HepG2 (cell line): ENCODE results near the gene BCAS3. TPM values are rescaled to one million over a fixed set of nuclear protein-coding genes. Genes with fewer than 3 reads are reported as not detected.

Experiments
- CSRNP1 ChIP-seq: sonication (generic); formaldehyde crosslinking; IDR thresholded peaks from 2 replicates; pipeline ENCODE4 v1.8.1; 2023; ENCODE audit warnings: mild to moderate bottlenecking, missing genetic modification reagents
- EEA1 ChIP-seq: sonication (generic); formaldehyde crosslinking; IDR thresholded peaks from 2 replicates; pipeline ENCODE4 v1.5.1; 2020; ENCODE audit warnings: mild to moderate bottlenecking, missing genetic modification reagents, borderline replicate concordance
- MIER2 ChIP-seq: IDR thresholded peaks from 2 replicates; pipeline ENCODE4 v1.6.1; 2016; ENCODE audit warnings: missing biosample characterization, missing genetic modification reagents
- MYNN ChIP-seq: sonication (generic); formaldehyde crosslinking; IDR thresholded peaks from 2 replicates; pipeline ENCODE4 v1.4.0; 2020; ENCODE audit warnings: mild to moderate bottlenecking, low read depth, missing genetic modification reagents
- MZF1 ChIP-seq: sonication (generic); formaldehyde crosslinking; IDR thresholded peaks from 2 replicates; pipeline ENCODE4 v1.8.1; 2023; ENCODE audit warnings: mild to moderate bottlenecking, missing genetic modification reagents, borderline replicate concordance
- NFAT5 ChIP-seq: sonication (generic); formaldehyde crosslinking; IDR thresholded peaks from 2 replicates; pipeline ENCODE4 v1.4.0; 2020; ENCODE audit warnings: missing genetic modification reagents
- NR1H2 ChIP-seq: sonication (generic); formaldehyde crosslinking; IDR thresholded peaks from 2 replicates; pipeline ENCODE4 v1.8.1; 2022; ENCODE audit warnings: low read depth, missing genetic modification reagents, borderline replicate concordance
- SOX13 ChIP-seq, 3 experiments: fragments of 450-650 bp in 1 of 3; sonication (generic) in 1 of 3; formaldehyde crosslinking in 1 of 3; IDR thresholded peaks in 2 of 3; conservative IDR thresholded peaks in 1 of 3; 2 replicates each; pipeline versions ENCODE4 v1.5.0 to v1.6.1; 2016 to 2020; ENCODE audit warnings: antibody characterized with exemption in 1 of 3, mild to moderate bottlenecking in 1 of 3, missing compliant biosample characterization in 1 of 3, missing genetic modification reagents in 1 of 3, moderate library complexity in 1 of 3
- TRIM22 ChIP-seq: fragments of 450-650 bp; IDR thresholded peaks from 2 replicates; pipeline ENCODE4 v1.6.1; 2017
- ZBTB34 ChIP-seq: sonication (generic); formaldehyde crosslinking; IDR thresholded peaks from 2 replicates; pipeline ENCODE4 v1.8.0; 2022; ENCODE audit warnings: mild to moderate bottlenecking, missing genetic modification reagents
- ZBTB37 ChIP-seq: sonication (generic); formaldehyde crosslinking; IDR thresholded peaks from 2 replicates; pipeline ENCODE4 v1.4.0; 2020; ENCODE audit warnings: mild to moderate bottlenecking, missing genetic modification reagents
- ZFY ChIP-seq: sonication (generic); formaldehyde crosslinking; IDR thresholded peaks from 2 replicates; pipeline ENCODE4 v1.4.0; 2020; ENCODE audit warnings: missing genetic modification reagents
- ZNF337 ChIP-seq: sonication (generic); formaldehyde crosslinking; IDR thresholded peaks from 2 replicates; pipeline ENCODE4 v1.5.1; 2020; ENCODE audit warnings: missing genetic modification reagents, low read depth, mild to moderate bottlenecking, borderline replicate concordance
- ZNF552 ChIP-seq: sonication (generic); formaldehyde crosslinking; IDR thresholded peaks from 2 replicates; pipeline ENCODE4 v1.9.0; 2022; ENCODE audit warnings: missing genetic modification reagents, mild to moderate bottlenecking, borderline replicate concordance
- ZNF691 ChIP-seq: sonication (generic); formaldehyde crosslinking; IDR thresholded peaks from 2 replicates; pipeline ENCODE4 v1.4.0; 2020; ENCODE audit warnings: missing genetic modification reagents, low read depth, mild to moderate bottlenecking, borderline replicate concordance
- ZNF737 ChIP-seq: sonication (generic); formaldehyde crosslinking; IDR thresholded peaks from 2 replicates; pipeline ENCODE4 v1.5.0; 2020; ENCODE audit warnings: missing genetic modification reagents, mild to moderate bottlenecking, borderline replicate concordance
- polyA plus RNA-seq, 8 experiments: library from polyadenylated mRNA; depleted of rRNA in 3 of 8; stranded (reverse) in 7 of 8; unstranded in 1 of 8; fragments of >200 nt; fragmentation: Illumina TruSeq in 4 of 8; extraction: Trizol in 4 of 8; gene quantifications; 2 replicates each; pipeline versions ENCODE4 v1.2.1 to v1.2.3, GENCODE V29; 2011 to 2016; ENCODE audit warnings: low read depth in 4 of 8, missing spikeins in 1 of 8, mixed read lengths in 1 of 8; ENCODE audit not compliant: insufficient read depth in 1 of 8
- total RNA-seq, 5 experiments: library from RNA; depleted of rRNA; stranded (reverse); fragments of >200 nt; fragmentation: Illumina TruSeq; extraction: Trizol; gene quantifications; 2 replicates each; pipeline ENCODE4 v1.2.3, GENCODE V29; 2016; ENCODE audit warnings: low read depth in 1 of 5

BCAS3 gene
- total and polyA plus RNA-seq, 2 of the 13 experiments (the other 11 are each of a cell fraction or from before 2014, with no cell fraction given), result 10.7 to 11.2 TPM

GRCh38 chr17:60766778-60767190, 89.1 kb downstream of the BCAS3 start (continued):
- TF ChIP-seq CSRNP1 (CRISPR knock-in tag) (no peak), NR1H2 (no peak), ZBTB34 (no peak), EEA1 (CRISPR knock-in tag) (no peak), MZF1 (CRISPR knock-in tag) (no peak), ZNF737 (CRISPR knock-in tag) (no peak), NFAT5 (CRISPR knock-in tag) (no peak), ZFY (no peak), TRIM22 (no peak), MYNN (CRISPR knock-in tag) (no peak), ZNF691 (no peak), ZNF337 (CRISPR knock-in tag) (no peak), ZNF552 (no peak), SOX13 (IDR thresholded peaks at IDR 0.05) (no peak), SOX13 (CRISPR knock-in tag; conservative IDR thresholded peaks at IDR 0.05 in 1 of 2, IDR thresholded peaks at IDR 0.05 in 1 of 2) (peak in 1 of 2 experiments; percentile 47; a peak in 1 of 4 replicates), ZBTB37 (CRISPR knock-in tag) (no peak), MIER2 (CRISPR knock-in tag) (no peak)
